ENCODE results near the gene HHAT.

GRCh38 chr1:210689826-210690225, 361.1 kb downstream of the HHAT start:
- TF ChIP-seq CTCF (IDR thresholded peaks at IDR 0.05) (no peak), POLR2A (IDR thresholded peaks at IDR 0.05) (no peak)

Measured in esophagus squamous epithelium (tissue), 4 donors.